Measurements from ENCODE around the gene MRGPRX2. TPM values are rescaled to one million over a fixed set of nuclear protein-coding genes. Genes with fewer than 3 reads are reported as not detected.

Gene MRGPRX2
- total RNA-seq, 3 donors from 2014 or later (not counting 1 experiment from before 2014, with no cell fraction given): 0.21 to 0.48 TPM; not detected in 1

DNA sequence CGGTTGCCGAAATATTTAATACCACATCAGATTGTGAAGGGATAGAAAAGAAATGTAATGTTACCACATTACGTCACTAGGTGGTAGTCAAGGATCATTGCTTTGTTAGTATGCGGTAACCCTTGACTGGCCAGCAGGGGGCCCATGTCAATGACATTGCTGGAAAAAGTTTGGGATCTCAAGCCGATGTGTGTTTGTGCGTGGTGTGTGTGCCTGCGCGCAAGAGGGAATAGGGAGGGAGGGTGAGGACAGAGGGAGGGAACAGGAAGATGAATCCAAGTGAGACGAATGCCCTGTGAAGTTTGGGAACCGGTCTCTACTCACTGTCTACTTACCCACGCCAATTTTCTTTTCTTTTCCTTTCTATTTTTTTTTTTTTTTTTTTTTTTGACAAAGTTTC, 10.7 kb upstream of the MRGPRX2 start:
- Mint-ChIP-seq H3K4me3 (no peak overlapping the region), H3K27me3 (ENCODE audit: low read depth in 2 of 2) (peaks cover 22% of the 10 kb centered on the region in 2 donors), H3K9me3 (peaks cover 0 to 8% of the 10 kb centered on the region in 2 donors), H3K4me1 (peaks cover 0 to 6% of the 10 kb centered on the region in 2 donors), H3K36me3 (peaks cover 13% of the 10 kb centered on the region), H3K27ac (no peak overlapping the region)
- intact Hi-C loops (cut with micrococcal nuclease): no loop called here
- no peak overlapping the region for H3K27ac ChIP-seq (ENCODE audit: low read length)
- DNase-seq (peak in 1 of 2 donors; percentile 82), ATAC-seq (peak; percentile 83 to 100 (median 99))
- 8% methylated on average over 10 of the region's 11 CpGs for WGBS (ENCODE audit: insufficient coverage)
- H3K4me1 ChIP-seq (ENCODE audit: control insufficient read depth, insufficient read depth, low read length): peaks cover 5% of the 10 kb centered on the region
- peaks cover 3% of the 10 kb centered on the region for H3K27me3 ChIP-seq (ENCODE audit: control insufficient read depth, insufficient read depth, low read length)
- H3K36me3 ChIP-seq (ENCODE audit: control insufficient read depth, insufficient read depth, low read length): no peaks in the 10 kb centered on the region
- no peak overlapping the region for H3K4me3 ChIP-seq (ENCODE audit: low read length)
- TF ChIP-seq, protein P1, sequence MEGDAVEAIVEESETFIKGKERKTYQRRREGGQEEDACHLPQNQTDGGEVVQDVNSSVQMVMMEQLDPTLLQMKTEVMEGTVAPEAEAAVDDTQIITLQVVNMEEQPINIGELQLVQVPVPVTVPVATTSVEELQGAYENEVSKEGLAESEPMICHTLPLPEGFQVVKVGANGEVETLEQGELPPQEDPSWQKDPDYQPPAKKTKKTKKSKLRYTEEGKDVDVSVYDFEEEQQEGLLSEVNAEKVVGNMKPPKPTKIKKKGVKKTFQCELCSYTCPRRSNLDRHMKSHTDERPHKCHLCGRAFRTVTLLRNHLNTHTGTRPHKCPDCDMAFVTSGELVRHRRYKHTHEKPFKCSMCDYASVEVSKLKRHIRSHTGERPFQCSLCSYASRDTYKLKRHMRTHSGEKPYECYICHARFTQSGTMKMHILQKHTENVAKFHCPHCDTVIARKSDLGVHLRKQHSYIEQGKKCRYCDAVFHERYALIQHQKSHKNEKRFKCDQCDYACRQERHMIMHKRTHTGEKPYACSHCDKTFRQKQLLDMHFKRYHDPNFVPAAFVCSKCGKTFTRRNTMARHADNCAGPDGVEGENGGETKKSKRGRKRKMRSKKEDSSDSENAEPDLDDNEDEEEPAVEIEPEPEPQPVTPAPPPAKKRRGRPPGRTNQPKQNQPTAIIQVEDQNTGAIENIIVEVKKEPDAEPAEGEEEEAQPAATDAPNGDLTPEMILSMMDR (IDR thresholded peaks at IDR 0.05): peak; percentile 96
- H3K9me3 ChIP-seq (ENCODE audit: control insufficient read depth, insufficient read depth, low read length): no peaks in the 10 kb centered on the region

DNA sequence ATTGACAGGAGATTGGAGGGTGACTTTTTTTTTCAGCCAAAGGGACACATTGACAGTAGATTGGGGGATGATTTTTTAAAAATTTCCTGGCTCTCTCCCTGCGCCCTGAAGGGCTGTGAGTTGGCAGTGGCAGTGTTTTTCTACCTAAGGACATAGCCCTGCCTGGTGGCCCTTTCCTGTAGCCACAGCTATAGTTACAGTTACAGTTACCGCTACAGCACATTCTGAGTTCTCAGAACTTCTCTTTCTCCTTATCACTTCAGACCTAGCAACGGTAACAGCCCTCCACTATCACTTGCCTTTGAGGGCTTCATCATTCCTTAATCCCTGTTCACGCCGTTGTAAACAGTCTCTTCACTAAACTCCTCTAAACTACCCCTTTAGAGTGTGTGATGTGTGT, 684 bp downstream of the MRGPRX2 start:
- Mint-ChIP-seq H3K36me3 (no peaks in the 10 kb centered on the region), H3K9me3 (no peaks in the 10 kb centered on the region), H3K27me3 (ENCODE audit: low read depth in 2 of 2) (no peaks in the 10 kb centered on the region), H3K4me3 (peak overlapping the region; percentile 77), H3K4me1 (peaks cover 43 to 49% of the 10 kb centered on the region in 2 donors), H3K27ac (peak overlapping the region; percentile 33 to 75)
- peak in 2 of 3 donors; percentile 49 to 51 for ATAC-seq
- DNase-seq: no peak
- H3K4me3 ChIP-seq (ENCODE audit: low read length): no peak overlapping the region
- peaks cover 16% of the 10 kb centered on the region for H3K4me1 ChIP-seq (ENCODE audit: control insufficient read depth, insufficient read depth, low read length)
- intact Hi-C loops (cut with micrococcal nuclease): no loop called here
- no peaks in the 10 kb centered on the region for H3K9me3 ChIP-seq (ENCODE audit: control insufficient read depth, insufficient read depth, low read length)
- 42% methylated on average over 3 of the region's 5 CpGs for WGBS (ENCODE audit: insufficient coverage)
- no peak overlapping the region for H3K27ac ChIP-seq (ENCODE audit: low read length)
- no peaks in the 10 kb centered on the region for H3K27me3 ChIP-seq (ENCODE audit: control insufficient read depth, insufficient read depth, low read length)
- H3K36me3 ChIP-seq (ENCODE audit: control insufficient read depth, insufficient read depth, low read length): no peaks in the 10 kb centered on the region
- TF ChIP-seq, protein P1 (IDR thresholded peaks at IDR 0.05): no peak

DNA sequence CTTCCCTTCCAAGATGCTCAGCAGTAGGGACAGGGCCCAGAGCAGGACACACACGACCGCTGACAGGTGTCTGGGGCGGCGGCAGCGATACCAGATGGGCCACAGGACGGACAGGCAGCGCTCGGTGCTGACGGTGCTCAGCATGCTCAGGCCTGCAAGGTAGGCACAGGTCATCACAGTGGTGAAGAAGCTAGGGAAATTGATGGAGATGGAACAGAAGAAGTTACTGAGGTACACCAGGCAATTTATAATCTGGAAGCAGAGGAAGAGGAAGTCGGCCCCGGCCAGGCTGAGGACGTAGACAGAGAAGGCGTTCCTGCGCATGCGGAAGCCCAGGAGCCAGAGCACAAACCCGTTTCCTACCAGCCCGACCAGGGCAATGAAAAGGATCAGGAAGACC, 4.6 kb downstream of the MRGPRX2 start:
- Histone ChIP-seq H3K27me3 (ENCODE audit: control insufficient read depth, insufficient read depth, low read length) (no peaks in the 10 kb centered on the region), H3K36me3 (ENCODE audit: control insufficient read depth, insufficient read depth, low read length) (no peaks in the 10 kb centered on the region), H3K27ac (ENCODE audit: low read length) (no peak overlapping the region), H3K4me3 (ENCODE audit: low read length) (no peak overlapping the region), H3K4me1 (ENCODE audit: control insufficient read depth, insufficient read depth, low read length) (peaks cover 7% of the 10 kb centered on the region), H3K9me3 (ENCODE audit: control insufficient read depth, insufficient read depth, low read length) (no peaks in the 10 kb centered on the region)
- Mint-ChIP-seq H3K36me3 (no peaks in the 10 kb centered on the region), H3K4me3 (no peak overlapping the region), H3K4me1 (peaks cover 23 to 37% of the 10 kb centered on the region in 2 donors), H3K9me3 (no peaks in the 10 kb centered on the region), H3K27me3 (ENCODE audit: low read depth in 2 of 2) (peaks cover 9 to 15% of the 10 kb centered on the region in 2 donors), H3K27ac (no peak overlapping the region)
- 93% methylated on average over 17 of the region's 17 CpGs for WGBS (ENCODE audit: insufficient coverage)
- DNase-seq: no peak
- TF ChIP-seq, protein P1 (IDR thresholded peaks at IDR 0.05): no peak
- ATAC-seq: no peak
- intact Hi-C loops (cut with micrococcal nuclease): no loop called here

DNA sequence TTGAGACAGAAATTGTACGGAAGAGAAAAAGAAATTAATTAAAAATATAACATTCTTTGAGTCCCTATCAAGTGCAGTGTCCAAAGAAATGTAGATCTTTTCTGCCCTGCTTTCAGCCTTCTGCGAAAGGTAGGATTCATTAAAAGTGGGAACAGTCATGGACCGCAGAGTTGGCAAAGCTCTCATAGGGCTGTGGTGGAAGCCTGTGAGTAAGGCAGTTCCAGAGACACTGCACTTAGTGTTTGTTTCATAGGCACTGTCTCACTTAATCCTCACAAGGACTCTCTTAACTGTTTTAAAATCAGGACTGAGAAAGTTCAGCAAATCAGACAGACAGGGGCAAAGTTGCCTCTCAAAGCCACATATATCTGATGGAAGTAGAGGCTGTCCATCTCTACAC, 5.5 kb downstream of the MRGPRX2 start:
- H3K36me3 Mint-ChIP-seq: no peaks in the 10 kb centered on the region
- ATAC-seq: no peak
- no peak for DNase-seq
- H3K27me3 Mint-ChIP-seq (ENCODE audit: low read depth in 2 of 2): peaks cover 9 to 15% of the 10 kb centered on the region in 2 donors
- Histone ChIP-seq H3K9me3 (ENCODE audit: control insufficient read depth, insufficient read depth, low read length) (no peaks in the 10 kb centered on the region), H3K36me3 (ENCODE audit: control insufficient read depth, insufficient read depth, low read length) (no peaks in the 10 kb centered on the region), H3K4me1 (ENCODE audit: control insufficient read depth, insufficient read depth, low read length) (no peaks in the 10 kb centered on the region), H3K4me3 (ENCODE audit: low read length) (no peak overlapping the region), H3K27me3 (ENCODE audit: control insufficient read depth, insufficient read depth, low read length) (no peaks in the 10 kb centered on the region), H3K27ac (ENCODE audit: low read length) (no peak overlapping the region)
- intact Hi-C loops (cut with micrococcal nuclease): no loop called here
- 97% methylated on average over 2 of the region's 3 CpGs for WGBS (ENCODE audit: insufficient coverage)
- H3K4me3 Mint-ChIP-seq: no peak overlapping the region
- no peaks in the 10 kb centered on the region for H3K9me3 Mint-ChIP-seq
- peaks cover 14 to 29% of the 10 kb centered on the region in 2 donors for H3K4me1 Mint-ChIP-seq
- H3K27ac Mint-ChIP-seq: no peak overlapping the region
- TF ChIP-seq, protein P1 (IDR thresholded peaks at IDR 0.05): no peak
